GM21717 (cell line): ENCODE measurements around the gene RNF208.

ENCODE experiments used
- ATAC-seq: cut with Tn5 transposase; IDR thresholded peaks from one replicate; pipeline ENCODE4 v1.9.1; 2021; ENCODE audit warnings: mild to moderate bottlenecking, moderate library complexity; ENCODE audit not compliant: unreplicated experiment

RNF208 gene

DNA sequence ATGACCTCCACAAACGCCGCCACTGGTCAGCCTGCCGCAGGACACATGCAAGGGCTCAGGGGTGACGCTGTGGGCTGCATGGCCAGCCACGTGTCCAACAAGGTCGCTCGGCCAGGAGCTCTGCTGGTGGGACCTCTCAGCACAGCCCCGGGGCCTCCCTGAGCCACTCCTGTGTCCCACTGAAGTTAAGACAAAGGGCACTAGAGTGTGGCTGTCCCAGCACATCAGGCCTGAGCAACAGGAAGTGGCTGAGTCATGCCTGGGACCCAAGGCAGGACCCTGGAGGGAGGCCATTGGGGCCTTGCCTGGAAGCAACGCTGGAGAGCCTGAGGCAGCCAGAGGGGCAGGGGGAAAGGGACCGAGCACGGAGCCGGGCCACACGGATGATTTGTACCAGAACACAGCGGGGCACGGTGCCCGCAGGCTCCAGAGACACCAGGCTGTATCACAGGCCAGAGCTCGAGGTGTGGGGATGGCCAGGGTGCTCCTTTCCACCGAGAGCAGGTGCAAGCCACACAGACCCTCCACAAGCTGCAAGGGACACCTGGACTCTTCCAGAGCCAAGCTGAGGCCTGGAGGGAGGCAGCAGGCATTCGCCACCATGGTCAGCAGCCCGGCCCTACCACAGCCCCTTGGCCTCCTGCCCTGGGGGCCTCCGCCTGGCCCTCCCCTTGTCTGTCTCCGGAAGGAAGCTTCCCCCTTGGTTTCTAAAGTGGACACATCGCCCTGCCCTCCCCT is 43.7 kb downstream of the RNF208 start:
- no peak for ATAC-seq

DNA sequence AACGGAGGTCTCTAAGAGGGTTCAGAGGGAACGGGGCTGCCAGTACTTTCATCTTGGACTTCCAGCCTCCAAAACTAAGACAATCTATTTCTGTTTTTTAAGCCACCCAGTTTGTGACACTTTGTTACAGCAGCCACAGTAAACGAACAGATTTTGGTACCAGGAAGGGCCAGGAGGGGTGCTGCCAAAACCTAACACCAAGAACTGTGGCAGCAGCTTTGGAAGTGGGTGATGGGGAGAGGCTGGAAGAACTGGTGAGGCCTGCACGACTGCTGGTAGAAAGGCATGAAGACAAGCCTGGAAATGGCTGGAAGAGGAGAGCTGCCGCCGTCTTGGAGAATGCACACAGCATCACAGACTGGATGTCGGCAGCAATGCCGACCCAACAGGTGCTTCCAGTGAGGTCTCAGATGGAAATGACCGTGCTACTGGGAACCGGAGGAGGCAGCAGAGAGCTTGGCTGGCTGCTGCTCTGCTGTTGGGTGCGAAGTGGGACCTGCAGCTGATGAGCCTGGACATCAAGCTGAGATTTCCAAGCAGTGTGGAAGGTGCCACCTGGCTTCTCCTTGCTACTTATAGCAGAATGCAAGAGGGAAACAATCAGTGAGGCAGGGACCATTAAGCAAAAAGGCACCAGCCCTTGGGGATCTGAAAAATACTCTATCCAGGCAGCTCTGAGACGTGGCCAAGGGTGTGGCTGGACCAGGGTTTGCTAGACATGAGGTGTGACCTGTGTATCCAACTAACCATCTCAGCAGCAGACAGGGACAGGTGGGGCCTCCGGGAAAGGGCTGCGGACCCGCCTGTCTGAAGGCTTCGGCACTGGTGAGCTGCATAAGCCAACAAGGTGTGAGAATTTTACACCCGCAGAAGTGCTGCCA is 45.5 kb downstream of the RNF208 start:
- no peak for ATAC-seq

DNA sequence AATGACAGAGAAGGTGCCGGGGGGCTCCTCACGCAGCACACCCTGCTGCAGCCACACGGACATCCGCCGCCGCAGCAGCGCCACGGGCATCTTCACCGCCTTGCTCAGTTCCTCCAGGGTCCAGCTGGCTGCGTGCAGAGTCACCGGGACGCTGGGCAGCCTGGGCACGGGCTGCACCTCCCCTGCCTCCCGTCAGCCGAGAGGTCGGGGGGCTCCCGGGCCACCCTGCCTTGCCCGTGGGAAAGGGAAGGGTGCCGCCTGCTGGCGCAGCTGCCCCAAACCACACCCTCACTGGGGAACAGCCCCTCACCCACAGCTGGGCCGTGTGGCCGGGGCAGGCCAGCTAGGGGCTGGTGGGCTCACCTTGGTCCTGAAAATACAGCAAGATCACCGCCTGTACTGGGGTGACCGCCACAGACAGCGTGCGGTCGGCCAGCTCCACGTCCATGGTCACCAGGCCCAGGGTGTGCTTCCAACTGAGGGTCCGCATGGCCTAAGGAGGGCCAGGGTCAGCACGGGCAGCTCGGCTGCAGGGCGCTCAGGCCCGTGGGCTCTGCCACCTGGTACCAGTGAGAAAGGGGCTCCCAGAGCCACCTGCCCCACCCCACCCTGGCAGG is 46.6 kb downstream of the RNF208 start:
- ATAC-seq = no peak

DNA sequence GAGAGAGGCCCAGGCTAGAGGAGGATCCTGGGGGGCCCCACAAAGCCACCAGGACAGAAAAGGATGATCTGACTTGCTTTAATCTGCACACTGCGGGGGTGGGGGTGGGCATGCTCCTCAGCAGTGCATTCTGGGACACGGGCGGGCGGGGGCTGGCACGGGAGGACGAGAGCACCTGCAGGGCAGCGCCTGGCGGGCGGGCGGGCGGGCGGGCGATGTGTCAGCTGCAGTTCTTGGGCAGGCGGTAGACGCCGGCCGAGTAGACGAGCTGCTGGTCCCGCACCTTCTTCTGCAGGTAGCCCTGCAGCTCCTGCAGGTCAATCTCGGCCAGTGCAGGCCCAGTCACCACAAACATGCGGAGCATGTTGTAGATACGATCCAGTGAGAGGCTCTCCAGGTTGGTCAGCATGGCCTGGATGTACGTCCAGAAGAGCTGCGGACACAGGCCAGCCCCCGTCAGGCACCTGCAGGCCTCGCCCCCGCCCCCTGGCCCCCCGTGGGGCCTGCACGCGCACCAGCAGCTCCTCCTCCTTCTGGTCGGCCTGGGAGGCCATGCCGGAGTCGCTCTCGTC is 47.2 kb downstream of the RNF208 start:
- no peak for ATAC-seq

DNA sequence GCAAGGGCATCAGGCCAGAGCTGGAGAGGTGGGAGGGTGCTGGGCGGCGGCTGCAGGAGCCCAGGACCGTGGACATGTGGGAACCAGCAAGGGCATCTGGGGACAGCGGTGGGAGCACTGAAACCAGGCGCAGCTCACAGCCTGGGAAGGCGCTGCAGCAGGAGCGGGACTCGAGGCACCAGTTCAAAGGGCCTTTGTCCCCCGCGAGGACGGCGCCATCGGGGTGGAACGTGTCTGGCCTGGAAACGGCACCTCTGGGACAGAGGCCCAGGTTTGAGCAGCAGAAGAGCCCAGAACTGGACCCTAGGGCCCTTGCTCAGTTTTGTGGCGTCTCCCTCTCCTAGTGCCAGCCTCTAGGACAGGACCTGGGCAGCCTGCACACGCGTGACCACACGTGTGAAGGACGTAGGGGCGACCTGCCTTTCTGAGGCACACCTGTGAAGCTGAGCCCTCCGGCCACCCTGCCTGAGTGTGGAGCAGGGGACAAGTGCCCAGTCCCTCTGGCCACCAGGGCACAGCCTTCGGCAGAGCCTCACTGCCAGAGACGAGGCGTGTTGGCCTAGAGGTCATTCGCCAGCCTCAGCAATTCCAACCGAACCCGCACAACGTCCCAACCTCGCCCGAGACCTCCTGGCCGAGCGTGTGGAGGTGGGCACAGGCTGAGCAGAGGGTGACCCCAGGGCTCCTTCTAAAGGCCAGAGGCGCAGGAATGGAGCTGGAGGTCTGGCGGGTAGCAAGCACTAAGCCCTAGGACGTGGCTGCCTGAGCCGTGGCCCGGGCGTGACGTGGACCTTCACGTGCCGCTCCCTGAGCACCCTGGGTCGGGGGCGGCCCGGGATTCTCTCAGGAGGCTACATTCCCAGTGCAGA is 48.0 kb downstream of the RNF208 start:
- ATAC-seq = no peak

DNA sequence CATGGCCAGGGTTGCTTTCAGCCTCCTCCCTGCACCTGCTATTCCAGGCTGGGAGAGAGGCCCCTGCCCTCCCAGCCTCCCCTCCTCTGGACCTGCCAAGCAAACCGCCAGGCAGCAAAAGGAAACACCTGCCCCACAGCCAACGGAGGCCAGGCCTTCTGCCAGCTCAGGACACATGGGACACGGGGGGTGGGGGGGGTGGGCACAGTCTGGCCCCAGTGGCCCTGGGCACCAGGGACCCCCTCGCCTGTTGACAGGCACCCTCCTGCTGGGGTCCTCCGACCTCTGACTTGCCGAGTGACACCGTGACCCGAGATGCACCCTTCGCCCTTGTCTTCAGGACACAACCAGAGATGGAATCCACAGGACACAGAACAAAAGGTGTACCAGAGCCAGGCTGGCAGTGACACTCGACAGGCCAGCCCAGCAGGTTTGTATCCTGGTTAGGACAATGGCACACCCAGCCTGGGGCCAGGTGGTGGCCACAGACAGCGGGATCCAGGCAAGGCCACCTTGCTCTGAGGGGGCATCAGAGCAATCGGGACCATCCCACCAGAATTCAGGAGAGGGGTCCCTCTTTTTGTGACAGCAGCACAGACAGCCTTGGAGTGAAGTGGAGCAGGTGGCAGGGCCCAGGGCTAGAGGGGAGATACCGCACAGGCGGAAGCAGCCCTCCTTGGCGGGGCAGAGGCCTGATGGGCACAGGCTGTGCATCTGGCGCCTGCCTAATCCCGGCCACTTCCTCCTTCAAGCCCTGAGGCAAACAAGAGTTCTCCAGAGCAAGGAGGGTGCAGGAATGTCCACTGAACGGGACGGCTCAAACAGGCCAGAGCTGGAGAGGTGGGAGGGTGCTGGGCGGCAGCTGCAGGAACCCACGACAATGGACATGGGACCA is 48.9 kb downstream of the RNF208 start:
- ATAC-seq = no peak

DNA sequence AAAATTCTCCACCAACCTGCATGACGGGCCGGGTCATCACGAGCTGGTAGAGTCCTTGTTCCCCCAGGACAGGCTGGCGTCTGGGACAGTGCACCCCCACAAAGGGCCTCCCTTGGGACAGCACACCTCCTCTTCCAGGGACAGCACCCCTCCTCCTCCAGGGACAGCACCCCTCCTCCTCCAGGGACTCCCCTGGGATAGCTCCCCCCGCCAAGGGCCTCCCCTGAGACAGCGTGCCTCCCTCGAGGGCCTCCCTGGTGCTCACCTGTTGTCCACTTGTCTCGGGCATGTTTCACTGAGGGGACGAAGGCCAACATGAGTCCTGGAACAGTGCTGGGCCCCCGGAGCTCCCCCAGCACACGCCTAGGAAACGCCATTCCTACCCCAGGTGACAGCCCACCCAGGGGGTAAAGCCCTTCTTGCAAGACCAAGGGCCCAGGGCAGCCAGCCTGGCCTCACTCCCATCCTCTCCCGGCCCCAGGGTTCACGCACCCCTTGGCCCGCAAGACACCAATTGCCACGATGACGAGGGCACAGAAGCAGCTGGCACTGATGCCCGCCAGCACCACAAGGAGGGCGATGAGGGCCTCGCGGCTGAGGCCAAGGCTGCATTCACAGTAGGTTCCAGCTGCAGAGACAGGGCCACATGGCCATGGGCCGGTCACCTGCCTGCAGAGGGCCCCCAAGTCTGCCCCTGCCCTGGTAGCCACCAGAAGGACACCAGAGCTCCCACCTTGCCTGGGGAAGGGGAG is 50.7 kb downstream of the RNF208 start:
- no peak for ATAC-seq

DNA sequence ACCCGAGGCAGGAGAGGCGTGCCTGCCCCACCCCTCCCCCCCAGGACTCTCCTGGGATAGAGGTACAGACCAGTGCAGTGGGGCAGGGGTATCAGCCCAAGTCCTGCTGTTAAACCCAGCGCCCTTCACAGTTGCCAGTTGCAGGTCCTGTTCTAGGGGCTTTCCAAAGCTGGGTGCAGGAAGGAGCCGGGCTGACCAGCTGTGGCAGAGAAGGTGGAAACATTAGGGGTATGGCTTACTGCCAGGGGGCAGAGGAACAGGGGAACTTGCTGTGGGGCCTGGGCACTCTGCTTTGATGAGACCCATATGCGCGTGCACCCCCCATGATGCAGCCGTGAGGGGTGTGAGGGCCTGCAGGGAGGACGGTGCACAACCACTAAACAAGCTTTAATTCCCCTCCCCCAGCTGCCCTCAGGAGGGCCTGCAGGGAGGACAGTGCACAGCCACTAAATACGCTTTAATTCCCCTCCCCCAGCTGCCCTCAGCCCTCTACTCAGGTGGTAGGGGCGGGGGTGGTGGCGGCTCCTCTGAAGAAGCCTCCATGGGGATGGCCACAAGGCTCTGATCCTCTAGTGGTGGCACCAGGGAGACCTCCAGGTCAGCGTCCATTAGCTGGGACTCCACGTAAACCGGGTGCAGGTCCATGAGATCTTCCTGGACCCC is 51.4 kb downstream of the RNF208 start:
- ATAC-seq = no peak
